Activated CD8-positive, alpha-beta memory T cell treated with anti-CD3 and anti-CD28 coated beads, Interleukin-2, amount 50 U/mL, for 4 hours (primary cell): ENCODE measurements around the gene HSFX2.
A peak's percentile ranks its signal among the peaks of the same experiment; 100 is the strongest.
"Not testable (repeated sequence)": the region's sequence is repeated elsewhere in the genome, so short reads cannot be mapped to it uniquely, and the experiment has no call there.

Experiments
- DNase-seq: peaks from one replicate; pipeline ENCODE4 v3.0.0-alpha.2; 2020

HSFX2 gene, protein sequence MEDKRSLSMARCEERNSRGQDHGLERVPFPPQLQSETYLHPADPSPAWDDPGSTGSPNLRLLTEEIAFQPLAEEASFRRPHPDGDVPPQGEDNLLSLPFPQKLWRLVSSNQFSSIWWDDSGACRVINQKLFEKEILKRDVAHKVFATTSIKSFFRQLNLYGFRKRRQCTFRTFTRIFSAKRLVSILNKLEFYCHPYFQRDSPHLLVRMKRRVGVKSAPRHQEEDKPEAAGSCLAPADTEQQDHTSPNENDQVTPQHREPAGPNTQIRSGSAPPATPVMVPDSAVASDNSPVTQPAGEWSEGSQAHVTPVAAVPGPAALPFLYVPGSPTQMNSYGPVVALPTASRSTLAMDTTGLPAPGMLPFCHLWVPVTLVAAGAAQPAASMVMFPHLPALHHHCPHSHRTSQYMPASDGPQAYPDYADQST

DNA sequence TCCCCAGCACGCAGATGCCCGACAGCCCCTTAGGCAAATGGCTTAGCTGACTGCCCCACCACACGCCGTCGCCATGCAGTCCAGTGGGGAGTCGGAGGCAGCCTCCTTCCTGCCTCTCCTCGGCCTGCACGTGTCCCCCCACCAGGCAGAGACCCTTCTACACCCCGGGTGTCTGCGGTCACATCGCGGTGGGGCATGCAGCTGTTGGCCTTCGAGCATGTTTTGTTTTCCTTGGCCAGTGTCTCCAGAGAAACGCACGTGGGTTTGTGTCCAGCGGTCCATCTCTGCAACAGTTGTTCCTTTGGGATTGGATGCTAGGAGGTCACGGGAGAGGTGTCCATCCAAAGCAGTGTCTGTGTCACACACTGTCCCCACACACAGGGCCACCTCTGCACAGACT is at the start of gene HSFX2:
Gene HSFX2 (minus strand): TSS at position 101 of the 400 bp plus-strand sequence. CDS start 614 bp downstream, outside the sequence.
- DNase-seq, result not testable (repeated sequence)

DNA sequence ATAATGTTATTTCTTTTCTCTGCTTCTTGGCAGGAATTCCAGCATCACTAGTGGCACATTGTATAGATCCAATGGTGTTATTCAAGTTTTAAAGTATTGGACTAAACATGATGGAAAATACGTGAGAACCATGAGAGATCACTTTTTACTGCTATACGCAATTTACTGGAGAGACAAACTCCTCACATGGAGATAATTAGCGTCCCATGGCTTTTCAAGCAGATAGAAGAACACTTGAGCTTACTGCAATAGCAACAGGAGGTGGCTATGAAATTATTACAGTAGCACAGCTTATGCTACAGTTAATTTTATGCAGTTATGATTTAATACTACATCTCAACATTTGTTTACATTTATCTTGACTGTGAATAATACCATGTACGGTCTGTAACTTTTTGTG is 48.4 kb upstream of the HSFX2 start:
- DNase-seq, result no peak

DNA sequence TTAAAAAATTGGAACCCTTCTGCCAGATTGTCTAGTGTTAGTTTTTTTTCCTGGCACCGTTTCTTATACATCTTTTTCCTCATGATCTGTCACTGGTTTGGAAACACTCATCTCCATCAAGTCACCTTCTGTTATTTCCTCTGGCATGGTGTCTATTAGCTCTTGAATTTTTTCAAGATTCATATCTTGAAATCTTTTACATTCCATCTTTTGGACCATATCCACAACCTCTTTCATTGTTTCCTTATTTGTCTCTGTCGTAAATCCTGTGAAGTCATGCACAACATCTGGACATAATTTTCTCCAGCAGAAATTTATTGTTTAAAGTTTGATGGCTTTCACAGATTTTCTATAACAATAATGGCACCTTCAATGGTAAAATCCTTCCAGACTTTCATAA is 46.7 kb upstream of the HSFX2 start:
- no peak for DNase-seq

DNA sequence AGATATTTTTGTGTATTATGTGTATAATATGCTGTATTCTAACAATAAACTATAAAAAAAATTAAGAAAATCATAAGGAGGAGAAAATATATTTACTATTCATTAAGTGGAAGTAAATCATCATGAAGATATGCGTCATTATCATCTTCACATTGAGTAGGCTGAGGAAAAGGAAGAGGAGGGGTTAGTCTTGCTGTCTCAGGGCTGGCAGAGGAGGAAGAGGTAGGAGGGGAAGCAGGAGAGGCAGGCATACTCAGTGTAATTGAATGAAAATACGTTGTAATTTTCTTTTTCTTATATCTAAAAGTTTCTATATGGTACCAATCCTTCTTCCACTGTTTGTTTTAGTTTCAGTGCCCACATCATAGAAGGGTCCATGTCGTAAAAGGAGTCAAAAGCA is 46.3 kb upstream of the HSFX2 start:
- no peak for DNase-seq

DNA sequence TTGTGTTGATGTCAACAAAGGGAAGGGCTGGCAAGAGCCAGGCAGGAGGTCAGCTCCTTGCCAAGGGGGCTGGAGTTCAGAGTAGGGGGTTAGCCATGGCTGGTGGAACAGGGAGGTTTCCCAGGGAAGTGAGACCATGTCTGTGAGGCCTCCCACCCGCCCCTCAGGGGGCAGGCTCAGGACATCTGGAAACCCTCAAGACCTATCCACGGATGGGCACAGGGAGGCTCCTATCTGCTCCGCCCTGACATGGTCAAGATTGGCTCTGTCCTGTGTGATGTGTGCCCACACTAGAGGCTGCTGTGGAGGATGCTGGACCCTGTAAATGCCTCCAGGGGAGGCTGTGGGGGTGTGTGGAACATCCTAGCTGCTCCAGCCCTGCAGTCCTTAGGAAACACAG is 44.5 kb upstream of the HSFX2 start:
- DNase-seq, result no peak

DNA sequence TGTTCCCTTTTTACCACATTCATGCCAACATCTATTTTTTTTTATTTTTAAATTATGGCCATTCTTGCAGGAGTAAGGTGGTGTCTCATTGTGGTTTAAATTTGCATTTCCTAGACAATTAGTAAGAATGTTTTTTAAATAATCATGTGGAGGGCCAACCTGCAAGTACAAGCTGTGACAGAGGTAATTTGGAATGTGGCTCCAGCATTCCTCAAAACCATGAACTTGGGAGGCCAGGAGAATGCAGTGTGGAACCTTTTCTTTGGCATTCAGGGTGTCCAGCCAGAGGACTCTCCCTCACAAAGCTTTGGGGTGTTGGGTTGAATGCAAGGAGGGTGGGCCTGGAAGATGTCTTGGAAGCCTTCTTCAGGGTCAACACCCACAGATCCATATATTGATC is 43.7 kb upstream of the HSFX2 start:
- DNase-seq, result no peak

DNA sequence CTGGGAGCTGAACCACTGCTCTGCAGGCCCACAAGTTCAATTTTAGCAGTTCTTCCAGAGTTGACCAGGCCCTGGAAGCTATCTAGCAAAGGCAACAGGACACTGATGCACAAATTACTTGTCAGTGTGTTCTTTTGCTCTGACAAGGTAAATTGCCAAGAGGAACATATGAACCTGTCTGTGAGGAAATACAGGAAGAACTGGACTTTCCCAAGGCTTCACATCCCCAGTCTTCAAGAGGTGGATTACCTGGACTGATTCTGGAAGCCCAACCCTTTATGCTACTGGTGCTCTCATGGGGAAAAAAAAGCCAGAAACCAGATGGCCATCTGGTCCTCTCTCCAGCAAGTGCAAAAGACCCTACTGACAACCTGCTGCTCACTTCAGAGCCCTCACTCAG is 38.4 kb upstream of the HSFX2 start:
- no peak for DNase-seq

DNA sequence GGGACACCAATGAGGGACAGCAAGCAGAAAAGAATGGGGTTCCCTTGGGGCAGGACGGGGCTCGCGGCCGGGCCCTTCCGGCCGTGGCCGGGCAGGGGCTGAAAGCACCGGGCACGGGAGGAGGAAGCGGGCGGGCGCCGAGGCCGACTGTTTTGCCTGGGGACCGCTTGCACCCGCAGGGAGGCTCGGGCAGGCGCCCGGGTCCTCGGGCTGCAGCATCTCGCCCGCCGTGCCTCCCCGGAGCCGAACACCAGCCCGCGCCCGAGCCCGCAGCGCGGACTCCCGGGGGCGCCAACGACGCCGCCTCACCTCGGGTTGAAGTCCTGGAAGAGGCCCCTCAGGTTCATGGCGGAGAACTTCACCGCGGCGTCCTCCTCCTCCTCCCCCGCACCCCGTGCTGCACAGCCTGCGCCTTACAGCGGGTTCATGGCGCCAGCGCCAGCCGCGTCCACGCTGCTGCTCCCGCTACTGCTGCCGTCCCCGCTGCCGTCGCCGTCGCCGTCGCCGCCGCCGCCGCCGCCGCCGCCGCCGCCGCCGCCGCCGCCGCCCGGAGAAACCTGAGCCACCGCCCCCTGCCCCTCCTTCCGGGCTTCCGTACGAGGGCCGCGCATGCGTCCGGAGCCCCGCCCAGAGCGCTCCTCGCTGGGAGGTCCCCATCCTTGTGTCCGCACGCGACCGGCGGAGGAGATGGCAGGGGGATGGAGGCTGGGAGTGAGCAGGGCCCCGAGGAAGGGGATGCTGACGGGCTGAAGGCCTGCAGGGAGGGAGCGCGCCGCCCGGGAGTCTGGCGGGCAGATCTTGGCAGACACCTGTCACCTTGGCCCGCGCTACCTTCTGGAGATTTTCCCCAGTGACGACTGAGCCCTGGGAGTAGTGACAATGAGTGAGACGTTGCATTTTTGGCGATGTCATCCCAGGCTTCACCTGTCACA is 36.4 kb upstream of the HSFX2 start, which contains the start of gene TMEM185A:
Gene TMEM185A (minus strand): TSS at position 559 of the 932 bp plus-strand sequence. CDS start 212 bp downstream, at position 347.
- peak; percentile 71 for DNase-seq

DNA sequence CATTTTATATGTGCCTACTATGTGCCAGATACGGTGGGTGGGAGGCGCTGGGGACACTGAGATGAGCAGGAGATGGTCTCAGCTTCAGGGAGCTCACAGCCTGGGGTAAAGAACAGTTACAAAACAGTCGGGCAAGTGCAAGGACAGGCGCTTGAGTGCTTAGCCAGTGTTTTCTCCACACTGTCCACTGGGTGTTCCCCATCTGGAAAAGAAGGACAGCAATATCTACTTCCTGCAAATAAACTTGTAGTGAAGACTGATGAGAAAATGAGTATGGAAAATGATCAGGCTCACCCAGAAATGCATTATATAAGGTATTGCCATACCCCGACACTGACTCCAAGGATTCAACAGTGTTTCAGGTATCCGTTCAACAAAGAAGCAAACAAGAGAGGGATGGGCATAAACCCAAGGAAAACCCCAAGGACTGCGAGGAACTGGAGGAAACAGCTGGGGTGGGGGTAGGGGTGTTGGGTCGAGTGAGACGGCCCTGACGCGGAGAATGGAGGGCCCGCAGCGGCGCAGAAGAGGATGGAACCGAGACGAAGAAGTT is 35.6 kb upstream of the HSFX2 start:
- DNase-seq, result no peak

DNA sequence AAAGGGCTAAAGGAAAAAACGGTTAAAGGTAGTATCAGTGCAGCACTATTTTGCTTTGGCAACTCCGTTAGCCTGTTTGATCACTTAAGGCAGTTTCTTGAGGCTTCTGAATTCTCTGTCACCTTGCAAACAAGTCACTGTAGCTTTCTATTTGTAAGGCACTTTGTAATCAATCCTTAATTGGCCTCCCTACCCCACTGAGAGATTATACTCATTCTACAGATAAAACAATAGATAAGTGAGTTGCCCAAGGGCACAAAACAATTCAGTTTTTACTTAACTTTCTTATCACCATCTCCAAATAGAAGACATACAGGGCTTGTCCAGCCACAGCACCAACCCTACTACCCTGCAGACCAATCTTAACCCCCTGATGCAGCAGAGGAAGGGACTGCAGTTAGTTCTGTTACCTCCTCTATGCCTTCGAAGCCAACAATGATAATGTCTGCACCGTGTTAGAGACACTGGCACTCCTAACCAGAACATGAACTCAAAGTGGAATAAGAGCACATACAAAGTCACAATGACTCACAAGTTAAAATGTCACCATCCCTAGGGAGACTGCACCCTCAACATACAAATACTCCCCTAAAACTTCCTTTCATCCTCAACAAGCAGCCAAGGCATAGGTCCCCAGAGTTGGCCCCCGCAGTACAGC is 34.7 kb upstream of the HSFX2 start:
- no peak for DNase-seq

DNA sequence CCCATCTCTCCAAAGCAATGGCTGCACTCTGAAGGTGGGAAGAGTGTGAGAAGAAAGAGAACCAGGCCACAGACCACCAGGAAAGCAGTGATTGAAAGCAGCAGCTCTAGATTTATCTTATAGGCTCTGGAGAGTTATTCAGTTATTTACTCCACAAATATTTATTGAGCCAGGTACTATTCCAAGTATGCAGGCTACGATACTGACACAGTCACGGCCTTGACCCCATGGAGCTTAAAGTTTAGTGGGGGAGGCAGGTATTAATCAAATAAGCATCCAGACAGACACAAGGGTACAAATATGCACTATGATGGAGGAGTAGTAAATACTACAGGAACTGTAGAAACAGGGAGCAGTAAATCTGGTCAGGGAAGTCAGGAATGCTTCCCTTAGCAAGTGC is 33.7 kb upstream of the HSFX2 start:
- DNase-seq, result no peak

DNA sequence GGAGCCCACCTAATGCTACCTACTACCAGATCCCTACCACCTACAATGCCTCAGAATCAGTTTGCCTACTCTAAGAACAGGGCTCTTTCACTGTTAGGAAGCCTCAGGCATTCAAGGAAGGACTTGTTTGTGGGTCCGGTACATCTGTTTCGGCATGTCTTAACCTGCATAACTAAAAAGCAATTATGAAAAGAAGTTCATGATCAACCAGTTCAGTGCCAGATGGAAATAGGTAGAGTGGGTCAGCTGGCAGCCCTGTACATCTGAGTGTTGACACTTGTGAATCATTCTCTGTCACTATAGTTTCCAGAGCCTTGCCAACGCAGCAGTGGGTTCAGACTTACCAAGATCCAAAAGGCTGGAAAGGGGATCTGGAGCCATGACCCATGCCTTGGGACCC is 33.2 kb upstream of the HSFX2 start:
- no peak for DNase-seq

DNA sequence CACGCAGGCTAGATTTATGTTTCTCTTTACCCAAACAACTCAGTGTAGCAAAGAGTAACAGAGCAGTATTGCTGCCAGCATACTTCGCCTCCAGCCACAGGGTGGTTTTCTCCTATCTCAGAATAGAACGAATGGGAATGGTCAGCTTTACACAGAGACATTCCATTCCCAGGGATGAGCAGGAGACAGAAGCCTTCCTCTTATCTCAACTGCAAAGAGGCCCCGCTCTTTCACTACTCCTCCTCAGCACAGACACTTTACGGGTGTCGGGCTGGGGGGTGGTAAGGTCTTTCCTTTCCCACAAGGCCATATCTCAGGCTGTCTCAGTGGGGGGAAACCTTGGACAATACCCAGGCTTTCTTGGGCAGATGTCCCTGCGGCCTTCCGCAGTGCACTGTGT is 31.7 kb upstream of the HSFX2 start:
- DNase-seq, result not testable (repeated sequence)

DNA sequence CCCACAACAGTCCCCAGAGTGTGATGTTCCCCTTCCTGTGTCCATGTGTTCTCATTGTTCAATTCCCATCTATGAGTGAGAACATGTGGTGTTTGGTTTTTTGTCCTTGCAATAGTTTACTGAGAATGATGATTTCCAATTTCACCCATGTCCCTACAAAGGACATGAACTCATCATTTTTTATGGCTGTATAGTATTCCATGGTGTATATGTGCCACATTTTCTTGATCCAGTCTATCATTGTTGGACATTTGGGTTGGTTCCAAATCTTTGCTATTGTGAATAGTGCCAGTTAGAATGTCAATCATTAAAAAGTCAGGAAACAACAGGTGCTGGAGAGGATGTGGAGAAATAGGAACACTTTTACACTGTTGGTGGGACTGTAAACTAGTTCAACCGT is 24.5 kb upstream of the HSFX2 start:
- not testable (repeated sequence) for DNase-seq

DNA sequence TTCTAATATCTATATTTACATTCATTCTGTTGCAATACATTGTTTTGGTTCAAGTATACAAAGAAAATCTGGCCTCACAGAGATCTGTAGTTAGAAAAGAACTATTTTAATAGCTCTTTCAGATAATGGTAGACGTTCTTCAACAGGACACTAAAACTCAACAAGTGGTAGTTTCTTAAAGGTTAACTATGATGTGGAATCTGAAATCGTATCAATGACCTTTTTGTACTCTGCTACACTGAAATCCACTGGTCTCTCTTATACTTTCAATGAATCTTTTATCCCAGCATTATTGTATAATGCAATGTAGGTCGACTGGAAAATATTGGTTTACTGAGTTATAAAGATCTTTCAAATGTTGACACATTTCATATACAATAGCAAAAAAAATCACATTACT is 23.8 kb upstream of the HSFX2 start:
- DNase-seq, result no peak

DNA sequence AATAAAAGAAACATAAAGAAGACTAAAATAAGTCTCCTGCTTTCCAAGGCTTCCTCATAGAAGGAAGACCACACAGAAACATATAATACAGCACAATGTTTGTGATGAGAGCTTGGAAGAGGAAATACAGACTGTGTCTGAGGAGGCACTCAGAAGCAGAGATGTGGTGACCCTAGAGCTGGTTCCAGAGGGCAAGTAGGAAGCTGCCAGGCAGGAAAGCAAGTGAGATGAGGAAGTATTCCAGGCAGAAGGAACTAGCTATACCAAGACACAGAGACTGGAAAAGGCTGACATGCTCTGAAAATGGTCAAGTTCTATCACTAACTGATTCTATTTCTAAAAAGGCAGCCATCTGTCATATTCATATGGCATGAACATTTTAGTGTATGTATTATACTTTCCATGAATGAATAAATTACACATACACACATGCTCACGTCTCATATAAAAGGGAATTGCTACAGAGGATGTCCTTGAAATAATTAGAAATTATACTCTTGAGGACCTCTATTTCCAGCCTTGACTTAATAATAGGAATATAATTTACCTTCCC is 16.6 kb upstream of the HSFX2 start:
- no peak for DNase-seq

DNA sequence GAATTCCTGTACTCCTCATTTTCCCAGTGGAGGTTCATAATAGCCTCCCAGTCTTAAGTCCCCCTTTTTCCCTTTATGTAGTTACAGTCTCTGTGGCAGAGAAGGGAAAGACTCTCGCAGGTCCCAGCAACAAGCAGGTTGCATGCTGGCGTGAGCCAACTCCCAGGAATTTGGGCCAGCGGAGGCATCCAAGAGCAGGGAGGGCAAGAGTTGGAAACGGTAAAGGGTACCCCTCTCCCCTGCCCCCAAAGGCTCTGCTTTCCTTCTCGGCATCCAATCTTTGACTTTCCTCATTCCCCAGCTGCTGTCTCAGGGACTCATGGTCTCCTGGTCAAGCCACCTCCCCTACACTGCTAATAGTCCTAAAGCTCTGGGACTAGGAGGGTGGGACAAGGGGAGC is 15.4 kb upstream of the HSFX2 start:
- DNase-seq, result no peak

DNA sequence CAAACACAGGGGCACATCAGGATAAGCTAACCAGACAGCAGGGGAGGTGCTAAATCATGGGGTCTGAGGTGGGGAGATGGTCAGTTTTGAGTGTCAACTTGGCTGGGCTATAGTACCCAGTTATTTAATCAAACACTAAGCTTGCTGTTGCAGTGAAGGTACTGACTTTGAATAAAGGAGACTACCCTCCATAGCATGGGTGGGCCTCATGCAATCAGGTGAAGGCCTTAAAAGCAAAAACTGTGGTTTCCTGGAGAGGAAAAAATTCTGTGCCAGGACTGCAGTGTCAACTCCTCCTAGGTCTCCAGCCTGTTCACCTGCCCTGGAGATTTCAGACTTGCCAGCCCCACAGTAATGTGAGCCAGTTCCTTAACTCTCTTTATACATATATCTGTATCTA is 12.6 kb upstream of the HSFX2 start:
- DNase-seq, result no peak

DNA sequence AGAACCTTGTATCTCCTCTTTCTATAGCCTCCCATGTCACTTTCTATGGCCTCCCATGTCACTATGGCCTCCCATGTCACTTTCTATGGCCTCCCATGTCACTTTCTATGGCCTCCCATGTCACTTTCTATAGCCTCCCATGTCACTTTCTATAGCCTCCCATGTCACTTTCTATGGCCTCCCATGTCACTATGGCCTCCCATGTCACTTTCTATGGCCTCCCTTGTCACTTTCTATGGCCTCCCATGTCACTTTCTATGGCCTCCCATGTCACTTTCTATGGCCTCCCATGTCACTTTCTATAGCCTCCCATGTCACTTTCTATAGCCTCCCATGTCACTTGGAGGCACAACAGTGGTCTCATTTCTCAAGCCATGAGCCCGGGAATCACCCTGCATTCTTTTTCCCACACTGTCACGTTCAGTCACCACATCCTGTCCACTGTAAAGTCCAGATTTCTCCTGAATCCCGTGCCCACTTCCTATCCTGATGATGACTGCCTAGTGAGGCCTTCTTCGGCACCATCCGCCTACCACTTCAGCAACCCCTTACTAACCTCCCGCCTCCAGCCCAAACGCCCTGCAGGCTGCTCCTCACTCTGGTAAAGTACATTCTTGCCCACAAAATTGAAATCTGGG is 10.3 kb upstream of the HSFX2 start:
- not testable (repeated sequence) for DNase-seq

DNA sequence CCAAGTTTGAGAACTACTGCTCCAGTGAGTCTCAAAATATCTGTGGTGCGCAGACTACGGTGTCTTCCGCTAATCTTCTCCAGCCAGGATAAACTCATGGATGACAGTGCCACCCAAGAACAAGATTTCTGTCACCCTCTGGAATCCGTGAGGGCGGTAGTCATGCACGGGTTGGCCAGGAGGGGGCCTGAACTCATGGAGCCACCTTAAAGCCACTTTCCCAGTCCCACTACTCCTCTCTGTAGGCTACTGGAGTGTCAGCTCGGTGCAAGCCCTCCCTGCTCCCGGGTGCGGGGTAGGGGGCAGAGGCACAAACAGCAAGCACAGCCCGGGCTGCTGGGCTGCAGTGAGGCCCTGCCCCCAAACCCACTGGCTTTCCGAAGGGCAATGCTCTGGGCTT is 3.5 kb upstream of the HSFX2 start:
- DNase-seq, result not testable (repeated sequence)

DNA sequence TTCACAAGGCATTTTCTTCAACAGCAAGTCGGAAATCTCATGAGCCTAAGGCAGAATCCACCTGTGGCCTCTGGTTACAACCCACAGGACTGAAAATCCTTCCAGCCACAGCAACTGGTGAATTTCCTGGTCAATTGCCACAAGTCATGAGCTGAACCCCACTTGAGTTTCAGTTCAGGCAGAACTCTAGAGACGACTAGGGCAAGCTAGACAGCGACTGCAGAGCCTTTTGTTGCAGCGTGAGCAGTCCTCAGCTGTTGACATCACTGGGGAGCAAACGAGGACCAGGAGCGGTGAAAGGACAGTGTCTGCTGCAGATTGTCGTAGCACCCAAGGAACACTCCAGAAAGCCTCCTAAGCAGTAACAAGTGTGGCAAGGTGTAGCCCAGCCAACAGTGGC is 829 bp upstream of the HSFX2 start:
- DNase-seq, result not testable (repeated sequence)

DNA sequence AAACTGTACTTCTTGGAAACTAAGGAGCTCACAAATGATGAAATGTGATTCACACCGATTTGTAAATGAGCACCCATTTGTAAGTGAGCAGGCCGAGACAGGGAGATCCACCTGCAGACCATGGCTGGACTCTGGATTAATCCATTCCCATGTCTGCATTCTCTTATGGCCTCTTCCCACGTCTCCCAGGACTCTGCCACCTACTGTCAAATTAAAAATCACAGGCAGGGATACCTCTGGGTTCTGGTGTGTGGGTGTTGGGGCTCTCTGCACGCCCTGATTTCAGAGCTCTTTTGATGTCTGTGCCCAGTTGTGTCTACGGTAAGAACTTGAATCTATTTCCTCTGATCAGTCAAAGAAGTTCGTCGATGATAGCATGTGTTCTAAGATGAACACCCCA is 4.1 kb downstream of the HSFX2 start:
- DNase-seq, result not testable (repeated sequence)
